HEK293 (cell line): ENCODE data around the gene APOA5.

Experiments
- CTCF ChIA-PET: fragments of 350-600 bp; formaldehyde crosslinking; extraction: SDS; loops from one replicate; lab custom pipeline; 2021; ENCODE audit warnings: antibody characterized with exemption; lab: Yijun Ruan, JAX
- POLR2A ChIA-PET: fragments of 300-600 bp; formaldehyde crosslinking; extraction: SDS; loops from one replicate; lab custom pipeline; 2020; ENCODE audit warnings: antibody characterized with exemption, inconsistent platforms; lab: Yijun Ruan, JAX
- H3K27ac ChIP-seq: fragments of 200-500 bp; sonication (Bioruptor generic); 2 replicates; pipeline ENCODE4 v1.5.1; 2014; ENCODE audit warnings: low read depth, low read length, control low read depth, inconsistent platforms; ENCODE audit errors: extremely low read depth
- H3K36me3 ChIP-seq, 2 experiments: fragments of 200-500 bp in 1 of 2; sonication (Bioruptor generic) in 1 of 2; 1 replicate in 1 of 2; 2 replicates in 1 of 2; pipeline ENCODE4 v1.5.1; 2014 to 2017; ENCODE audit warnings: inconsistent platforms in 2 of 2, low read length in 2 of 2; ENCODE audit not compliant: control insufficient read depth in 2 of 2, insufficient read depth in 1 of 2
- H3K4me1 ChIP-seq: fragments of 200-500 bp; sonication (Bioruptor generic); 2 replicates; pipeline ENCODE4 v1.5.1; 2014; ENCODE audit warnings: mild to moderate bottlenecking, low read length, inconsistent platforms; ENCODE audit not compliant: control insufficient read depth, insufficient read depth
- H3K4me3 ChIP-seq: 2 replicates; pipeline ENCODE4 v1.5.1; 2011; ENCODE audit warnings: low read depth, mild to moderate bottlenecking, control low read depth, low read length, moderate library complexity
- H3K9me3 ChIP-seq: fragments of 200-500 bp; sonication (Bioruptor generic); 2 replicates; pipeline ENCODE4 v1.5.1; 2014; ENCODE audit warnings: low read depth, low read length, inconsistent platforms; ENCODE audit not compliant: control insufficient read depth, insufficient read depth
- AEBP2 ChIP-seq: fragments of 450-650 bp; formaldehyde crosslinking; IDR thresholded peaks from 2 replicates; pipeline ENCODE4 v1.5.1; 2016; ENCODE audit warnings: missing biosample characterization, missing genetic modification characterization, borderline replicate concordance
- ATF2 ChIP-seq: fragments of 450-650 bp; formaldehyde crosslinking; IDR thresholded peaks from 2 replicates; pipeline ENCODE4 v1.5.1; 2016; ENCODE audit warnings: missing biosample characterization, missing genetic modification characterization, low read depth
- BCL6B ChIP-seq: fragments of 450-650 bp; formaldehyde crosslinking; IDR thresholded peaks from 2 replicates; pipeline ENCODE4 v1.5.1; 2017; ENCODE audit warnings: missing biosample characterization, missing genetic modification characterization
- OVOL3 ChIP-seq: fragments of 450-650 bp; formaldehyde crosslinking; IDR thresholded peaks from 2 replicates; pipeline ENCODE4 v1.5.1; 2016; ENCODE audit warnings: missing biosample characterization, missing genetic modification characterization
- PBX3 ChIP-seq: sonication (generic); formaldehyde crosslinking; IDR thresholded peaks from 2 replicates; pipeline ENCODE4 v1.8.1; 2022; ENCODE audit warnings: mild to moderate bottlenecking, moderate library complexity, missing genetic modification reagents
- PRDM6 ChIP-seq: fragments of 450-650 bp; formaldehyde crosslinking; IDR thresholded peaks from 2 replicates; pipeline ENCODE4 v1.5.1; 2017; ENCODE audit warnings: missing biosample characterization, missing genetic modification characterization
- SETDB1 ChIP-seq: IDR thresholded peaks from one replicate; pipeline ENCODE4 v1.6.1; 2017; ENCODE audit warnings: mild to moderate bottlenecking, low read length, moderate library complexity, mixed read lengths; ENCODE audit not compliant: insufficient read length
- YY1 ChIP-seq: fragments of 450-650 bp; formaldehyde crosslinking; IDR thresholded peaks from 2 replicates; pipeline ENCODE4 v1.5.1; 2018; ENCODE audit warnings: missing biosample characterization, missing genetic modification characterization
- ZNF146 ChIP-seq: fragments of 450-650 bp; formaldehyde crosslinking; IDR thresholded peaks from 2 replicates; pipeline ENCODE4 v1.5.1; 2016; ENCODE audit warnings: missing biosample characterization, missing genetic modification characterization
- ZNF155 ChIP-seq: fragments of 450-650 bp; formaldehyde crosslinking; IDR thresholded peaks from 2 replicates; pipeline ENCODE4 v1.5.1; 2016; ENCODE audit warnings: missing biosample characterization, missing genetic modification characterization
- ZNF174 ChIP-seq: fragments of 450-650 bp; formaldehyde crosslinking; IDR thresholded peaks from 2 replicates; pipeline ENCODE4 v1.5.0; 2017; ENCODE audit warnings: missing biosample characterization, mild to moderate bottlenecking, missing genetic modification characterization
- ZNF18 ChIP-seq: fragments of 450-650 bp; formaldehyde crosslinking; IDR thresholded peaks from 2 replicates; pipeline ENCODE4 v1.5.1; 2016; ENCODE audit warnings: missing biosample characterization, missing genetic modification characterization
- ZNF423 ChIP-seq: fragments of 450-650 bp; formaldehyde crosslinking; IDR thresholded peaks from 2 replicates; pipeline ENCODE4 v1.5.1; 2016; ENCODE audit warnings: missing biosample characterization, missing genetic modification characterization
- ZNF48 ChIP-seq: fragments of 450-650 bp; formaldehyde crosslinking; IDR thresholded peaks from 2 replicates; pipeline ENCODE4 v1.5.1; 2016; ENCODE audit warnings: missing biosample characterization, missing genetic modification characterization
- ZNF510 ChIP-seq: fragments of 450-650 bp; formaldehyde crosslinking; IDR thresholded peaks from 2 replicates; pipeline ENCODE4 v1.5.1; 2018; ENCODE audit warnings: mild to moderate bottlenecking, missing genetic modification characterization, missing biosample characterization; ENCODE audit not compliant: insufficient replicate concordance
- ZNF548 ChIP-seq: fragments of 450-650 bp; formaldehyde crosslinking; IDR thresholded peaks from 2 replicates; pipeline ENCODE4 v1.5.1; 2016; ENCODE audit warnings: missing biosample characterization, missing genetic modification characterization
- ZNF555 ChIP-seq: fragments of 450-650 bp; formaldehyde crosslinking; conservative IDR thresholded peaks from 2 replicates; pipeline ENCODE4 v1.5.1; 2017; ENCODE audit warnings: missing biosample characterization, mild to moderate bottlenecking, missing genetic modification characterization, inconsistent platforms
- ZNF623 ChIP-seq: fragments of 450-650 bp; formaldehyde crosslinking; IDR thresholded peaks from 2 replicates; pipeline ENCODE4 v1.5.1; 2016; ENCODE audit warnings: missing biosample characterization, missing genetic modification characterization
- ZNF626 ChIP-seq: fragments of 450-650 bp; sonication (Bioruptor Pico); formaldehyde crosslinking; IDR thresholded peaks from 2 replicates; pipeline ENCODE4 v1.5.1; 2018; ENCODE audit warnings: missing biosample characterization, missing genetic modification characterization, inconsistent platforms
- ZNF629 ChIP-seq: fragments of 450-650 bp; formaldehyde crosslinking; IDR thresholded peaks from 2 replicates; pipeline ENCODE4 v1.5.1; 2017; ENCODE audit warnings: missing biosample characterization, missing genetic modification characterization
- ZNF747 ChIP-seq: fragments of 450-650 bp; formaldehyde crosslinking; IDR thresholded peaks from 2 replicates; pipeline ENCODE4 v1.5.1; 2016; ENCODE audit warnings: missing biosample characterization, missing genetic modification characterization
- ZNF837 ChIP-seq: fragments of 450-650 bp; formaldehyde crosslinking; IDR thresholded peaks from 2 replicates; pipeline ENCODE4 v1.5.1; 2016; ENCODE audit warnings: missing biosample characterization, missing genetic modification characterization
- ZSCAN30 ChIP-seq: fragments of 450-650 bp; IDR thresholded peaks from 2 replicates; pipeline ENCODE4 v1.5.1; 2018; ENCODE audit warnings: missing biosample characterization, mild to moderate bottlenecking, missing genetic modification characterization, moderate library complexity

Gene APOA5

GRCh38 chr11:116797816-116798215, 6.1 kb upstream of the APOA5 start:
- ChIA-PET CTCF (no interaction called here), POLR2A (no interaction called here)
- Histone ChIP-seq H3K4me1 (no peaks in the 10 kb centered on the region), H3K4me3 (no peak overlapping the region), H3K27ac (no peak overlapping the region), H3K36me3 (no peaks in the 10 kb centered on the region), H3K9me3 (no peaks in the 10 kb centered on the region)
- TF ChIP-seq ZNF747 (tag by site-specific recombination) (no peak), SETDB1 (no peak), OVOL3 (no peak), ZNF18 (tag by site-specific recombination) (no peak), PBX3 (CRISPR knock-in tag) (no peak), ZNF623 (tag by site-specific recombination) (no peak), ZNF837 (no peak), ZNF548 (no peak), ZNF423 (tag by site-specific recombination) (no peak), ZNF555 (tag by site-specific recombination) (no peak), ZSCAN30 (tag by site-specific recombination) (no peak), ZNF174 (no peak), YY1 (no peak), ZNF626 (no peak), ZNF510 (tag by site-specific recombination) (no peak)

GRCh38 chr11:116796548-116796947, 4.9 kb upstream of the APOA5 start:
- ChIA-PET CTCF (interaction anchor here (0.6 kb wide), 2 partner anchors 84 to 164 kb away, joined by 3 read pairs; no protein-coding TSS in a partner anchor), POLR2A (no interaction called here)
- TF ChIP-seq BCL6B (tag by site-specific recombination): no peak
- 0 out of 2 replicates have a peak, but pooled peaks have one; percentile 17 for TF ChIP-seq ZNF146 (tag by site-specific recombination)
- Histone ChIP-seq H3K4me3 (no peak overlapping the region), H3K9me3 (no peaks in the 10 kb centered on the region), H3K4me1 (no peaks in the 10 kb centered on the region), H3K27ac (no peak overlapping the region), H3K36me3 (no peaks in the 10 kb centered on the region)

GRCh38 chr11:116794851-116795250, 3.2 kb upstream of the APOA5 start:
- ChIA-PET CTCF (interaction anchor here (0.7 to 6.9 kb wide), 3 partner anchors 43 to 311 kb away, joined by 3 to 118 read pairs (median 89); partner anchors contain the start of gene APOA1), POLR2A (no interaction called here)
- Histone ChIP-seq H3K4me1 (no peaks in the 10 kb centered on the region), H3K9me3 (no peaks in the 10 kb centered on the region), H3K4me3 (no peak overlapping the region), H3K27ac (no peak overlapping the region), H3K36me3 (no peaks in the 10 kb centered on the region)
- TF ChIP-seq ATF2 (tag by site-specific recombination) (no peak), ZNF555 (tag by site-specific recombination) (no peak), PRDM6 (no peak), ZNF629 (no peak), AEBP2 (no peak), ZNF48 (tag by site-specific recombination) (no peak), ZNF155 (tag by site-specific recombination) (no peak)
